CD4-positive, alpha-beta T cell treated with Interleukin-17A for 1 hour (primary cell): ENCODE measurements around the gene NFKBIB.
"Not testable (repeated sequence)": the region's sequence is repeated elsewhere in the genome, so short reads cannot be mapped to it uniquely, and the experiment has no call there.

ENCODE experiments used
- DNase-seq: peaks from one replicate; pipeline ENCODE4 v3.0.0-alpha.2; 2020

The NFKBIB gene, protein sequence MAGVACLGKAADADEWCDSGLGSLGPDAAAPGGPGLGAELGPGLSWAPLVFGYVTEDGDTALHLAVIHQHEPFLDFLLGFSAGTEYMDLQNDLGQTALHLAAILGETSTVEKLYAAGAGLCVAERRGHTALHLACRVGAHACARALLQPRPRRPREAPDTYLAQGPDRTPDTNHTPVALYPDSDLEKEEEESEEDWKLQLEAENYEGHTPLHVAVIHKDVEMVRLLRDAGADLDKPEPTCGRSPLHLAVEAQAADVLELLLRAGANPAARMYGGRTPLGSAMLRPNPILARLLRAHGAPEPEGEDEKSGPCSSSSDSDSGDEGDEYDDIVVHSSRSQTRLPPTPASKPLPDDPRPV

DNA sequence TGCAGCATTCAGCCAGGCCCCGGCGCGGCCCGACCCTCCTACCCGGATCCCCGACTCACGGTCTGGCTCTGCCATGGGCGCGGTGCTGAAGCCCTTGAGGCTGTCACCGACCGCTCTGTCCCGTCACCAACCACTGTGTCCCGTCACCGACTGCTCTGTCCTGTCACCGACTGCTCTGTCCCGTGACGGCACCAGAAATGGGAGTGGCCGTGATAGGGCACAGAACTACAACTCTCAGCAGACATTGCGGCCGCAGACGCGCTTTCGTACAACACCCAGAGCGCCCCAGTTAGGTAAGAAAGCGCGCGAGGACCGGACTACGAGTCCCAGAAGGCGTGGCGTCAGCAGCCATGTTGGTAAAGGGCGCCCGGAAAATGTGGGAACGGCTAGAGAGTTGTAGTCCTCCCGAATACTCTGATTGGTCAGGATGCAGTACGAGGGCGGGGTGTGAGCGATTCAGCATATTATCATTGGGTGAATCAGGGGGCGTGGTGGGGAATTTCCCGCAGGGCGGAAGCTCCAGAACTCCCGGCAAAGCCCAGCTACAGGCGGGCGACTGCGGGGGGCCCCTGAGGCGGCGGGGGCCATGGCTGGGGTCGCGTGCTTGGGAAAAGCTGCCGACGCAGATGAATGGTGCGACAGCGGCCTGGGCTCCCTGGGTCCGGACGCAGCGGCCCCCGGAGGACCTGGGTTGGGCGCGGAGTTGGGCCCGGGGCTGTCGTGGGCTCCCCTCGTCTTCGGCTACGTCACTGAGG, at the start of gene NFKBIB, which contains the start of gene SIRT2:
Gene NFKBIB (plus strand): TSS at position 523 of the 755 bp plus-strand sequence. CDS start 64 bp downstream, at position 587.
Gene SIRT2 (minus strand): TSS at position 172 of the 755 bp plus-strand sequence. CDS start 97 bp downstream, at position 75.
- DNase-seq: peak; percentile 100

DNA sequence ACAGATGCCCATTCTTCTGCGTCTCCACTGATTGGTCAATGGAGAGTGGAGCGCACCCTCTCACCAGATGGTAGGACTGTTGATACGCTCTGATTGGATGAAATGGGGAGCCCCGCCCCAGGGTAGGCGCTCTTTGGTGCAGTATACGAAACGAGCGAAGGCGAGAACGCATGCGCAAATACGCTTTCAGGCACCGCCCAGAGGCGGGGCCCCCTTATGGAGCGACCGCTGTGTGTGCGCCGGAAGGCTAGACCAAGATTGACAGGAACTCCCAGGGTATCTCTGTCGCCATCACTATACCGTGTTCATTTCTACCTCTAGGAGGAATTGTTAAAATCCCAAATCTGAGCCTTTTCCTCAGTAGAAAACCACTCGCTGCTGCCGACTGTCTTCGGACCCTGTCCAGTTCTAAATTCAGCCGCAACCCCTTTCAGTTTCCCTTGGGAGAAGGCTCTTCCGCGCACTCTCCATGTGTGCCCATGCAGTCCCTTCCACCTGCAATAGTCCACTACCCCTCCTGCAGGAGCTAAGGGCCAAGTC, 49.3 kb upstream of the NFKBIB start:
- DNase-seq: no peak

DNA sequence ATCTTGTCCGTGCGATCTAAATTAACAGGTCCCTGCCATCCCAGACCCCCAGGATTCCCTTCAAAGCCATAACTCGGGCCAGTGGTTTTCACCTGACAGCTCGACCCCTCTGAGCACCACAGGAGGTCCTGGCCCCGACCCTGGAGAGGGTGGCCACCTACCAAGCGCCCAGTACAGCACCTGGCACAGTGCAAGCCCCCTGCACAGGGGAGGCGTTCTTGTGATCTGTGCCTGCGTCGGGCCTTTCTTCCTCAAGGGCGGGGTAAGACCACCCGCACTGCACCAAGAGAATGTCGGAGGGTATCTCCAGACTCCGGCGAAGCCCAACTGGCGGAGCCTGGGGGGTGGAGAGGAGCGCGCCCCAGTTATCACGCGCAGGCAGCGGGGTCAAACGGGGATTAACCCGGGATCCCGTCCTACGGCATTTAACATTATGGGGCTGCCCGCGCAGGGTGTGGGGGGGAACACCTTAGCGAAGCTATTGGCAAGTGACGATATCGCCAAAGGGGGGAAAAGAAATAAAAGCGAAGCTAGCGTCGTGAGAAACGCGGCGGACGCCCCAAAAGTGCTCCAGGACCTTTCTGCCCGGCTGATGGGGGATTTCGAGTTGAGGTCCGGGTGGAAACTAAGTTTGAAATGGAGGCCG, 48.7 kb upstream of the NFKBIB start:
- peak; percentile 56 for DNase-seq

DNA sequence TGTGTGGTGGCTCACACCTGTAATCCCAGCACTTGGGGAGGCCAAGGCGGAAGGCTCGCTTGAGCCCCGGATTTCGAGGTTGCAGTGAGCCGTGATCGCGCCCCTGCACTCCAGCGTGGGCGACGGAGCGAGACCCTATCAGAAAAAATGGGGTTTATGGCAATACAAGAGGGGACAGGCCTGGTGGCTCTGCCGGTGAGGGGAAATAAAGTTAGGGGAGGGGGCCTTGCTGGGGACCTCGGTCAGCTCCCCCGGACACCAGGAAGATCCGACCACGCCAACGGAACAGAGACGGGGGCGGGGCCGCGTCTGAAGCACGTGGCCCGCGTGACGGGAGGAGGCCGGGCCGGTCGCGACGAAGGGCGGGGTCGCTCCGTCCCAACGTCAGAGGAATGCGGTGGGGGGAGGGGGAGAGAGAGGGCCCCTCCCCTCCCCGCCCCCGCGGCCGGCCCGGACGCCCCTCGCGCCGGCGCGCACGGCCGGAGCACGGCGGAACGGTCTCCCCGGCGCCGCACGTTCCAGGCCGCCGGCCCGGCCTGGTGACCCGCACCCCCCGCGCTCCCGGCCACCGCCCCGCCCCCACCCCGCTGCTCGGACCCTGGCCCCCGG, 48.0 kb upstream of the NFKBIB start:
- peak; percentile 91 for DNase-seq

DNA sequence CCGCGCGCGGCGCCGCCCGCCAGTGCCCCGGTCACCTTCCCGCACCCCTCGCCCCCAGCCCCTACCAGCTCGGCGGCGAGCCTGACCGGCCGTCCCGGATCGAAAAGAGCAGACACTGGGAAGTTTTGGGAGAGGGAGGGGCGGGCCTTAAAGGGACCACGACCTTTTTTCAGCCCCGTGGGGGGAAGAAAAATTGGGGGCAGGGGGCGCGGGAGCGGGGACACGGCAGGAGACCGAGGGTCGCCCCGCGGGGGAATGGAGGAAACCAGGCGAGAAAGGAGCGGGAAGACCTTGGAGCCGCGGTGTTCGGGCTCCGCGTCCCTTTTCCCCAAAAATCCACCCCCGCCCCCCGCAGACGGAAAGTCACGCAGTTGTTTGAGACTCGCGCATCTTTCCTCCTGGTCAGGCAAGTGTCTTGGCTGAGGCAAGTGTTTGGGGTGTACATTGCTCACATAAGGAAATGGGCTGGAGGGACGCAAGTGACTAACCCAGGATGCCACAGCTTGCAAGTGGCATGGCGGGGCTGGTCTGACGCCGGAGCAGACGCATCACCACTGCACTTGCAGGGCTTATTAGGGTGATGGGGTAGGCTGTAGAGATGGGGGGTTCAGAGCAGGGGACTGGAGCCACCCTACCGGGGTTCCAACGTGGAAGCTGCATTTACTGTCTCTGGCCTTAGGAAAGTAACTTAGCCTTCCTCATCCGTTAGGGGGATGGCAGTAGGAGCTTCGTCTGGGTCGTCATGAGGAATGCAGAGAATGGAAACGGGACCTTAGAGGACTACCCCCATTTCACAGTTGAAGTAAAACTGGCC, 47.3 kb upstream of the NFKBIB start:
- DNase-seq: peak; percentile 75

DNA sequence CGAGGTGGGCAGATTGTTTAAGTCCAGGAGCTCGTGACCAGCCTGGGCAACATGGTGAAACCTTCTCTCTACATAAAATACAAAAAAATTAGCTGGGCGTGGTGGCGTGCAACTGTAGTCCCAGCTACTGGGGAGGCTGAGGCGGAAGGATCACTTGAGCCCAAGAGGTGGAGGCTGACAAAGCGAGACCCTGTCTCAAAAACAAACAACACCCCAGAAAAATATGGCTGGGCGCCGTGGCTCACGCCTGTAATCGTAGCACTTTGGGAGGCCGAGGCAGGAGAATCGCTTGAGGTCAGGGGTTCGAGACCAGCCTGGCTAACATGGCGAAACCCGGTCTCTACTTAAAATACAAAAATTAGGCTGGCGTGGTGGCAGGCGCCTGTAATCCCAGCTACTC, 46.6 kb upstream of the NFKBIB start:
- no peak for DNase-seq

DNA sequence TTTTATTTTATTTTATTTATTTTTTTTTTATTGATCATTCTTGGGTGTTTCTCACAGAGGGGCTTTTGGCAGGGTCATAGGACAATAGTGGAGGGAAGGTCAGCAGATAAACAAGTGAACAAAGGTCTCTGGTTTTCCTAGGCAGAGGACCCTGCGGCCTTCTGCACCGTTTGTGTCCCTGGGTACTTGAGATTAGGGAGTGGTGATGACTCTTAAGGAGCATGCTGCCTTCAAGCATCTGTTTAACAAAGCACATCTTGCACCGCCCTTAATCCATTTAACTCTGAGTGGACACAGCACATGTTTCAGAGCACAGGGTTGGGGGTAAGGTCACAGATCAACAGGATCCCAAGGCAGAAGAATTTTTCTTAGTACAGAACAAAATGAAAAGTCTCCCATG, 44.8 kb upstream of the NFKBIB start:
- not testable (repeated sequence) for DNase-seq

DNA sequence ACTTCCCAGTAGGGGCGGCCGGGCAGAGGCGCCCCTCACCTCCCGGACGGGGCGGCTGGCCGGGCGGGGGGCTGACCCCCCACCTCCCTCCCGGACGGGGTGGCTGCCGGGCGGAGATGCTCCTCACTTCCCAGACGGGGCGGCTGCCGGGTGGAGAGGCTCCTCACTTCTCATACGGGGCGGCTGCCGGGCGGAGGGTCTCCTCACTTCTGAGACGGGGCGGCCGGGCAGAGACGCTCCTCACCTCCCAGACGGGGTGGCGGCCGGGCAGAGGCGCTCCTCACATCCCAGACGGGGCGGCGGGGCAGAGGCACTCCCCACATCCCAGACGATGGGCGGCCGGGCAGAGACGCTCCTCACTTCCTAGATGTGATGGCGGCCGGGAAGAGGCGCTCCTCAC, 44.0 kb upstream of the NFKBIB start:
- DNase-seq: not testable (repeated sequence)

DNA sequence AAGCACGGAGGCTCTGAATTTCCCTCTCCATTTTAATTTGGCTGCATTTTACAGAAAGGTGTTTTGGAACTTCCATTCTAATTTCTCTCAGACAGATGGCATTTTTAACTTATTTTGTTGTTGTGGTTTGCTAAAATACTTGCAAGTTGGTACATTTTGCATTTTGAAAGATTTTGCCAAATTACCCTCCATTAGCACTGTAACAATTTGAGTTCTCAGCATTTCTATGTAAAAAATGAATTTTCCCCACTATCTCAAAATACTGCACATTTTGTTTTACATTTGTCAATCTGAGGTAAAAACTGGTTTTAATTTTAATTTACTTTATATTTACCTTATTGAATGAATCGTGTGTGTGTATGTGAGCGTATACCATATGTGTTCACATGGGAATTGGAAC, 43.0 kb upstream of the NFKBIB start:
- DNase-seq: no peak

DNA sequence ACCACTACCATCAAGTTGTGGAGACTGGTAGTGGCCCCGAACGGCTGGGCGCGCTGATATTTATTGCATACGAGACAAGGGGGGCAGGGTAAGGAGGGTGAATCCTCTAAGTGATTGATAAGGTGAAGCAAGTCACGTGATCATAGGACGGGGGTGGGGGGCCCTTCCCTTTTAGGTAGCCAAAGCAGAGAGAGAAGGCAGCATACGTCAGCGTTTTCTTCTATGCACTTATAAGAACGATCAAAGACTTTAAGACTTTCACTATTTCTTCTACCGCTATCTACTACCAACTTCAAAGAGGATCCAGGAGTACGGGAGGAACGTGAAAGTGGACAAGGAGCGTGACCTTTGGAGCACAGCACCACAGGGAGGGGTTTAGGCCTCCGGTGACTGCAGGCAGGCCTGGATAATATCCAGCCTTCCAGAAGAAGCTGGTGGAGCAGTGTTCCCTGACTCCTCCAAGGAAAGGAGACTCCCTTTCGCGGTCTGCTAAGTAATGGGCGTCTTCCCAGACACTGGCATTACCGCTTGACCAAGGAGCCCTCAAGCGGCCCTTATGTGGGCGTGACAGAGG, 40.1 kb upstream of the NFKBIB start:
- DNase-seq: not testable (repeated sequence)

DNA sequence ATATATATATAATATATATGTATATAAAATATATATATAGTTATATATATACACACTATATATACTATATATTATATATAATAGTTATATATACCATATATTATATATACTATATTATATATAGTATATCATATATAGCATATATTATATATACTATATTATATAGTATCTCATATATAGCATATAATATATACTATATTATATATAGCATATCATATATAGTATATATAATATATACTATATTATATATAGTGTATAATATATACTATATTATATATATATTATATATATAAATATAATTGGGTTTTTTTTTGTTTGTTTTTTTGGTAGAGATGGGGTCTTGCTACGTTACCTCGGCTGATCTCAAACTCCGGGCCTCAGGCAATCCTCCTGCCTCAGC, 38.4 kb upstream of the NFKBIB start:
- no peak for DNase-seq

DNA sequence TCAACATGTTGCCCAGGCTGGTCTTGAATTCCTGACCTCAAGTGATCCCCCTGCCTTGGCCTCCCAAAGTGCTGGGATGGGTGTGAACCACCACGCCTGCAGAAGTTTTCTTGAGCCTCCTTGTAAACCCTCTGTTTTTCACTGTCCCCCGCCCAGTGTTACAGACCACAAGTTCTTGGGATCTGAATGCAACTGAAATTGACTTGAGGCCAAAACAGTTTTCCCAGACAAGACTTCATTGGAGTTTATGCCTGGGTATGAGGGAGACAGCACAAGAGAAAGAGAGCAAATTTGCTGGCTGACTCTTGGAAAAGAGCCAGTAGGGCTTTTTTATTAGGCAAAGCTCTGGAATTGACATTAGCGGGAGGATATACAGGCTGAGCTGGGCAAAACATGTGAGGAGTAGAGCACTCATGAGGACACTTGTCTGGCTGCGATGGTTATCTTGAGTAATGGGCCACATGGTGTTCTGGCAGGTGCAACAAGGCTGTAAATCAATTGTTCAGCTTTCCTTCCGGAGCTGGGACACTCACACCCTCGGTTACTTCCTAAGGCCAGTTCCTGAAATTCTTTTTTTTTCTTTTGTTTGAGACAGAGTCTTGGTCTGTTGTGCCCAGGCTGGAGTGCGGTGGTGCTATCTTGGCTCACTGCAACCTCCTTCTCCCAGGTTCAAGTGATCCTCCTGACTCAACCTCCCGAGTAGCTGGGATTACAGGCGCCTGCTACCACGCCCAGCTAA, 37.3 kb upstream of the NFKBIB start:
- DNase-seq: no peak

DNA sequence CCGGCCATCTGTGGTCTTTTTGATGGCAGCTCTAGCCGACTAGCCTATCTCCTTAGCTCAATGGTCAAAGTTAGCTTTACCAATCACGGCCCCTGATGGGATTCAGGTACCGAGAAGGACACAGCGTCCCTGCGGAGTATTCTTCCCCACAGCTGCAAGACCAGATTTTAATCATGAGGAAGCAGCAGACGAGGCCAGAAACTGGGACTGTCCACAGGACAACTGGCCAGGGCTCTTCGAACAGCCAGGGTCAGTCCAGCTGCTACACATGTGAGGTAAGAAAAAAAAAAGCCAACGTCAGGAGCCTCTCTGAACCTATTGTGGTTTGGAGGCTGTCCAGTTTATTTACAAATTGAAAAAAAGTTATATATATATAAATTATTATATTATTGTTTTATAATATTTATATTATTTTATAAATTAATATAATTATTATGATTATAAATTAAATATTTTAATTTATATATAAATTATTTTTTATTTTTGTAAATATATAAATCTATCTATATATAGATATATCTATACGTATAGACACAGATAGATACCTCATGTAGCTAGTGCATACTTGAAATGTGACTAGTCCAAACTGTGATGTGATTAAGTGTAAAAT, 32.5 kb upstream of the NFKBIB start:
- DNase-seq: no peak

DNA sequence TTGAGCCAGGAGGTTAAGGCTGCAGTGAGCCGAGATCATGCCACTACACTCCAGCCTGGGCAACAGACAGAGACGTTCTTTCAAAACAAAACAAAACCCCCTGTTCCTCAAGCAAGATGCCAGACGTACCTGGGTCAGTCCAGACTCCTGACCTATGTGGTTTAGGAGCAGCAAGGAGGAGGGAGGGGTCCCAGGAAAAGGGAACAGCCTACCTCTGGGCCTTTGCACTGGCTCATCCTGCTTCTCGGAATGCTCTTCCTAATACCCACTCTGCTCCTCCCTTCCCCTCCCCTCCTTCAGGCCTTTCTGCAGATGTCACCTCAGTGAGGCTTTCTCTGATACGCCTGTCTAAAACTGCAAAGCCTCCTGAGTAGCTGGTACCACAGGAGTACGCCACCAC, 31.2 kb upstream of the NFKBIB start:
- DNase-seq: no peak

DNA sequence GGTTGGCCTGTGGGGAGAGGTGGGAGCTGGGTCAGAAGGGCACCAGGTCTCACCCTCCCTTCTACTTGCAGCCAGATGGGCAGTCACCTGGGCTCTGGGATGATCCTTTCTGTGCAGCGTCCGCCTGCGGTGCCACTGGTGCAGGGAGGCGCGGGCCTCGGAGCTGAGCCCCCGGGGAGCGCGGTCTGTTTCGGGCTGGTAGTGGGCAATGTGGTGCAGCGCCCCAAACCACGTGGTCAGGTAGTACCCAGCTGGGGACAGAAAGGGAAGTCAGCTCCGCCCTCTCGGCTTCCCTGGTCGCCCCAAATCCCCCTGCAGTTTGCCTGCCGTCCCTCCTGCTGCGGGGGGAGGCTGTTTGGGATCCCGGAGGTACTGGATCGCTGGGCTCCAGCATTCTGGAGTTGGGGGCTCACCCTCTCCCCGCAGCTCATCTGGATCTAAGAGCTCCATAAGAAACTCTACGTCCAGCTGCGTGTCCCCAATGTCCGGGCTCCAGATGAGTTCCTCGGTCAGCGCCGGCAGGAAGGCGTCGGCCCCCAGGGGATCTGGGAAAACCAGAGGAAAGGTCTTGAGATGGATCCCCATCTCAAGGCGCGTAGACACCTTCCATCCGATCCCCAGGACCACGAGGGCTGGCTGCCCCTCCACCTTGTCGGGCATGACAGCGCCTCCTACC, 30.5 kb upstream of the NFKBIB start:
- DNase-seq: peak; percentile 39

DNA sequence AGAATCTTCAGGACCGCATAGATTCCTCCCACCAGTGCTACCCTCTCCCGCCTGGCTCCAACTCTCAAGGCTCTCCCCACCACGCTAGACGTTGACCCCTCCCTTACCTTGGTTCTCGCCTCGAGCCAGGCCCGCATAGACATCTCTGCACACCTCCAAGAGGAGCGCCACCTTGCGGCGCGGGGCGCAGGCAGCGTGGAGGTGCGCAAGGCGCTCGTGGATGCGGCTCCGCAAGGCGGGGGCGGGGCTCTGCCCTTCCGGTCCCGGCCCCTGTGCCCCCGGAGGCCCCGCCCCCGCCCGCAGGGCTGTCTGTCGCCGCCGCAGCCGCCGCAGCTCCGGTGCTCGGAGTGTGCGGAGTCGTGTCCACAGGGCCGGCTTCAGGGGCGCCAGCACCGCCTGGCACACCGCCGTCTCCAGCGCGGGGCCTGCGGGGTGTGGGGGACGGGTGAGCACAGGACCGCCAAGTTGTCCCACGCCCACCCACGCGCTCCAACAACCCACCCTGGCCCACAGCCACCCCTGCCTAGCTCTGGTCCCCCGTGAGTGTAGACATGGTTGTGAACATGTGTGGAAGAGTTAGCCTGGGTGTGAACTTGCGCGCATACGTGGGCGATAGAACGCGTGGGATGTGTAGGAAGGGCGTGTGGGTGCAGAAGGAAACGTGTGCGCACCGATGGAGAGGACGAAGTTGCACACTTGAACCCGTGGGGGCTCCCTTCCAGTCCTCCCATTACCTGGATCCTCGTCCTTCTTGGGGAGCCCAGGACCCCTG, 29.7 kb upstream of the NFKBIB start:
- peak; percentile 96 for DNase-seq

DNA sequence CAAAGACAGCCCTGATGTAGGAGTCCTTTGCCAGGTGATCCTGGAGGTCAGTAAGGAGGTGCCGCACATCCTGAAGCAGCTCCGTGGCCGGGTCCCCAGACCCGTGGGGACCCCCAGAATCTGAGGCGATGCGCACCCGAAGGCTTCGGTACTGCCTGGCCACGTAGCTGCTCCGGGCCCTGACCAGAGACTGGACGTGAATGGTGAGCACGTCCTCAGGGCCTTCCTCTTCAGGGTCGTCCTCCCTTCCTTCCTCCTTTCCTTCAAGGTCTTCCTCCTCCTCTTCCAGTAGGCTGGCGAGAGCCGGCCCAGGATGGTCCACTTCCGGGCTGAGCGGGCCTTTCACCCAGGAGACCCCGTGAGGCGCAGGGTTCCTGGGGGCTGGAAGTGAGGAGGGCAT, 29.2 kb upstream of the NFKBIB start:
- no peak for DNase-seq

DNA sequence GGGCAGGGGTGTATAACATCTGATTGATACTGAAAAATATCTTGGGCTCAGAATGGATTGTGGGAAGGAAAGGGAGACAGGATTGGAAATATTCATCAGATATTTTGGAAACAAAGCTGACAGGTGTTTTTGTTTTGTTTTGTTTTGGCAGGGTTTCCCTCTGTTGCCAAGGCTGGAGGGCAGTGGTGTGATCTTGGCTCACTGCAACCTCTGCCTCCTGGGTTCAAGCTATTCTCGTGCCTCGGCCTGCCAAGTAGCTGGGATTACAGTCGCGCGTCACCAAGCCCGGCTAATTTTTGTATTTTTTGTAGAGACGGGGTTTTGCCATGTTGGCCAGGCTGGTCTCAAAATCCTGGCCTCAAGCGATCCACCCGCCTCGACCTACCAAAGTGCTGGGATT, 26.4 kb upstream of the NFKBIB start:
- not testable (repeated sequence) for DNase-seq
